NT2/D1 (cell line): ENCODE results near the gene LAMC3.

Source experiments
- YY1 ChIP-seq: IDR thresholded peaks from 2 replicates; pipeline ENCODE4 v1.6.1; 2011; ENCODE audit not compliant: insufficient read length, insufficient read depth
- ZNF274 ChIP-seq: IDR thresholded peaks from 2 replicates; pipeline ENCODE4 v1.6.1; 2011; ENCODE audit warnings: mild to moderate bottlenecking, low read depth, low read length

DNA sequence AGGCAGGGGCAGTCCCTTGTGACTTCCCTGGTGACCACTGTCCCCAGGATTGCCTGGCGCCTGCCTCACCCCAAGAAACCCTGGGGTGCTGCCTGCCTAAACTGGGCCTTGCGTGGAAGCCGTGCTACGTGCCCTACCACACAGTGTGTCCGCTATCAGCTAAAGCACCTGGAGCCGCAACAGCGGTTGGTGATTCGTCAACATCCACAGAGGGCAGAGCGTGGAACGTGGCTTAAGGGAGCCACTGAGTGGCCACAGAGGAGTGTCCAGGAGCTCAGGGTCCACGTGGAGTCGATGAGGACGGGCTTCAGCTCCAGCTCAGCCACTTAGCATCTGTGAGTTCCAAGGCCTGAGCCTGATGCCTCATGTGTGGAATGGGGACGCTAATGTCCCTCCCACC lies 25.3 kb downstream of the LAMC3 start:
- TF ChIP-seq YY1 (no peak), ZNF274 (no peak)
